HL-60 (cell line): Measurements from ENCODE around the gene AGBL2.

Experiments
- GABPA ChIP-seq: IDR thresholded peaks from 2 replicates; pipeline ENCODE4 v1.6.1; 2012; ENCODE audit warnings: low read depth
- POLR2AphosphoS5 ChIP-seq: IDR thresholded peaks from 2 replicates; pipeline ENCODE4 v1.6.1; 2012; ENCODE audit warnings: low read depth
- REST ChIP-seq: IDR thresholded peaks from 2 replicates; pipeline ENCODE4 v1.6.1; 2012; ENCODE audit warnings: low read depth; ENCODE audit not compliant: insufficient replicate concordance
- TF ChIP-seq, protein P1 (sequence below): IDR thresholded peaks from one replicate; pipeline ENCODE4 v1.5.1; 2011; ENCODE audit warnings: low read length, control low read depth, inconsistent platforms; ENCODE audit not compliant: insufficient read depth

- TF ChIP-seq, protein P1, sequence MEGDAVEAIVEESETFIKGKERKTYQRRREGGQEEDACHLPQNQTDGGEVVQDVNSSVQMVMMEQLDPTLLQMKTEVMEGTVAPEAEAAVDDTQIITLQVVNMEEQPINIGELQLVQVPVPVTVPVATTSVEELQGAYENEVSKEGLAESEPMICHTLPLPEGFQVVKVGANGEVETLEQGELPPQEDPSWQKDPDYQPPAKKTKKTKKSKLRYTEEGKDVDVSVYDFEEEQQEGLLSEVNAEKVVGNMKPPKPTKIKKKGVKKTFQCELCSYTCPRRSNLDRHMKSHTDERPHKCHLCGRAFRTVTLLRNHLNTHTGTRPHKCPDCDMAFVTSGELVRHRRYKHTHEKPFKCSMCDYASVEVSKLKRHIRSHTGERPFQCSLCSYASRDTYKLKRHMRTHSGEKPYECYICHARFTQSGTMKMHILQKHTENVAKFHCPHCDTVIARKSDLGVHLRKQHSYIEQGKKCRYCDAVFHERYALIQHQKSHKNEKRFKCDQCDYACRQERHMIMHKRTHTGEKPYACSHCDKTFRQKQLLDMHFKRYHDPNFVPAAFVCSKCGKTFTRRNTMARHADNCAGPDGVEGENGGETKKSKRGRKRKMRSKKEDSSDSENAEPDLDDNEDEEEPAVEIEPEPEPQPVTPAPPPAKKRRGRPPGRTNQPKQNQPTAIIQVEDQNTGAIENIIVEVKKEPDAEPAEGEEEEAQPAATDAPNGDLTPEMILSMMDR = no peak
- TF ChIP-seq GABPA (no peak), REST (no peak), POLR2AphosphoS5 (no peak)
Observed at GRCh38 chr11:47620836-47621378, 94.3 kb downstream of the AGBL2 start.
